Heart right ventricle (tissue), 16 donors: ENCODE measurements around the gene ARHGEF4. TPM values are rescaled to one million over a fixed set of nuclear protein-coding genes. Genes with fewer than 3 reads are reported as not detected.

Experiments
- ATAC-seq, 8 donors: fragments of 200-7000 bp; cut with Tn5 transposase; one replicate each; pipeline ENCODE4 v1.9.1; 2020; ENCODE audit warnings: mild to moderate bottlenecking in 8 of 8, moderate library complexity in 8 of 8, moderate number of reproducible peaks in 1 of 8
- DNase-seq, 2 donors: peaks; one replicate each; pipeline ENCODE4 v3.0.0-alpha.2; 2020
- H3K27ac ChIP-seq, 10 donors: fragments of 200-600 bp; sonication (generic) in 2 of 10; one replicate each; pipeline versions ENCODE4 v1.5.0 to v1.8.0; 2020 to 2022; ENCODE audit warnings: mild to moderate bottlenecking in 3 of 10
- H3K27me3 ChIP-seq, 7 donors: fragments of 200-600 bp; one replicate each; pipeline ENCODE4 v1.8.0; 2021 to 2022; ENCODE audit warnings: mild to moderate bottlenecking in 2 of 7
- H3K36me3 ChIP-seq, 9 donors: fragments of 200-600 bp; sonication (generic) in 1 of 9; one replicate each; pipeline versions ENCODE4 v1.5.0 to v1.8.0; 2020 to 2022; ENCODE audit warnings: mild to moderate bottlenecking in 2 of 9
- H3K4me1 ChIP-seq, 9 donors: fragments of 200-600 bp; sonication (generic) in 1 of 9; one replicate each; pipeline versions ENCODE4 v1.5.0 to v1.8.0; 2020 to 2022; ENCODE audit warnings: mild to moderate bottlenecking in 4 of 9
- H3K4me3 ChIP-seq, 10 donors: fragments of 200-600 bp; sonication (generic) in 2 of 10; one replicate each; pipeline versions ENCODE4 v1.5.0 to v1.8.0; 2020 to 2022; ENCODE audit warnings: mild to moderate bottlenecking in 7 of 10, moderate library complexity in 2 of 10
- H3K9me3 ChIP-seq, 11 donors: fragments of 200-600 bp in 10 of 11; sonication (generic) in 2 of 11; one replicate each; pipeline versions ENCODE4 v1.5.0 to v1.8.0; 2013 to 2022; ENCODE audit warnings: mild to moderate bottlenecking in 2 of 11, control low read depth in 1 of 11, moderate library complexity in 1 of 11
- CTCF ChIP-seq, 9 donors: fragments of 200-600 bp; sonication (generic) in 2 of 9; IDR thresholded peaks; one replicate each; pipeline versions ENCODE4 v1.5.0 to v1.8.0; 2021 to 2022; ENCODE audit warnings: antibody characterized with exemption in 9 of 9, mild to moderate bottlenecking in 5 of 9, moderate library complexity in 1 of 9
- WGBS, 2 donors: extraction: QIAGEN DNeasy Blood & Tissue Kit; methylation state at CpG; one replicate each; pipeline ENCODE4 v1.1.7; 2013; ENCODE audit warnings: inconsistent platforms in 1 of 2; 5-methylcytosine and 5-hydroxymethylcytosine counted together
- intact Hi-C, 10 donors: fragments of 100-400 bp; cut with DNase I; formaldehyde crosslinking; loops; one replicate each; pipeline versions ENCODE4 v1.11.1 to v1.14.2; 2022
- polyA plus RNA-seq, 2 donors: library from polyadenylated mRNA; stranded (reverse); fragments of 200-250 nt; gene quantifications; one replicate each; pipeline ENCODE4 v1.2.3, GENCODE V29; 2013
- total RNA-seq, 10 donors: library from RNA; stranded (reverse); fragmentation: NEBNext Ultra II Directional in 3 of 10; extraction: Animal tissue kit (Norgen Biotek cat#: 25700) in 3 of 10; gene quantifications; one replicate each; pipeline versions ENCODE4 v1.2.1 to v1.2.4, GENCODE V29; 2021 to 2023
- donor health status: Arrhythmogenic right ventricular cardiomyopathy.
- donor health status: ischemic (EF 13 %, LVEDD 7.1; RV severe dilation, severe dysfunction).
- donor health status: healthy with polysubstance abuse.
- donor health status: DM: no; HTN: yes; CAD: no.
- donor health status: DM: no; HTN: no; CAD: no.
- donor health status: ischemic (EF 25% LVEDD 6.9; RV normal size, moderate dysfunction).
- donor health status: ischemic (EF 25% LVEDD 5.7; RV mildly dilated, moderate dysfunction).
- donor health status: healthy.
- donor health status: DM: yes; HTN: yes; CAD: no.
- donor health status: Ischemic cardiomyopathy.
- donor health status: ischemic (EF 35%, LVEDD 5.7; RV mildly dilated, moderate dysfunction).
- donor health status: nonischemic (EF 11% LVEDD 7.7; RV severe dilation, severe dysfunction).
- donor health status: DM: yes; HTN: yes; CAD: no.
- donor health status: PGD.
- donor health status: ischemic (EF 29% LVEDD 5.4; RV normal size, mild dysfunction).
- donor health status: nonischemic (EF 23%, LVEDD 6.1; RV moderate dilation, normal function).

ARHGEF4 gene
- total and polyA plus RNA-seq, 12 donors, result 0.67 to 6.5 (median 3.4) TPM

DNA sequence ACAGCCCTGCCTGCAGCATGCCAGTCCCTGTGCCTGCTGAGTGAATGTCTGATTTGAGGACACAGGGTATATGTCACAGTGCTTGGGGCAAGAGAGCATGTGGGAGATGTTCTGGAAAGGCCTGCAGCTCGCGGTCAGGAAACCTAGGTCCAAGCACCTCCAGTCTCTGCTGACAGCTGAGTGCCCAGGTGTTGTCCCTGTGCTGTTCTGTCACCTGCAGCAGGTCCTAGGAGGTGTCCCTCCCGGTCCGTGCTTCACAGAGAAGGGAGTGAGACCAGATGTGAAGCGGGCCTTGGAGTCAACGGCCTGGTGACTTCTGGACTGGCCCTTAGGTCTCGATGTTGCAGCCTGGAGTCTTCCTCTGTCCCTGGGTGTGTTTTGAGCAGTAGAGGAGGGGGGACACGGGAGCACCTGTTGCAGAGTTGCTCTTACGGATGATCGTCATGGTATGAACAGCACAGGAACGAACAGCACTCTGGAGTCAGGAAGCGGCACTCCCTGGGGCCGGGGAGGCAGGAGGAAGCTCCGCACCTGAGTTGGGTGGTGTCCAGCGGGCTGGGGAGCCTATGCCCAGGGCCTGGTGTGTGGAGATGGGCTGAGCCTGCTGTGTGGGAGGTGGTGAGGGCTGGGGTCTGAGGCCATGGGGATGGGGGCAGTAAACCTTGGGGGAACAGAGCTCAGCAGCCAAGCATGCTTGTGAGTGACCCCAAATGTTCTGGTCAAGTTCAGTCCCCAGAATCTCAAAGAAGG lies 21.6 kb upstream of the ARHGEF4 start:
- DNase-seq (no peak), ATAC-seq (no peak)
- Histone ChIP-seq H3K9me3 (no peaks in the 10 kb centered on the region), H3K4me1 (peaks cover 0 to 4% (median 0%) of the 10 kb centered on the region in 9 donors), H3K36me3 (no peaks in the 10 kb centered on the region), H3K4me3 (no peak overlapping the region), H3K27me3 (peaks cover 0 to 29% (median 7%) of the 10 kb centered on the region in 7 donors), H3K27ac (no peak overlapping the region)
- intact Hi-C loops, result loop anchor here in 1 of 10 donors (5.0 kb wide), 1 partner anchor 52 kb away; no protein-coding TSS in a partner anchor
- 84% methylated on average over 15 of the region's 15 CpGs for WGBS, 2 donors
- TF ChIP-seq CTCF (IDR thresholded peaks at IDR 0.05), result no peak

DNA sequence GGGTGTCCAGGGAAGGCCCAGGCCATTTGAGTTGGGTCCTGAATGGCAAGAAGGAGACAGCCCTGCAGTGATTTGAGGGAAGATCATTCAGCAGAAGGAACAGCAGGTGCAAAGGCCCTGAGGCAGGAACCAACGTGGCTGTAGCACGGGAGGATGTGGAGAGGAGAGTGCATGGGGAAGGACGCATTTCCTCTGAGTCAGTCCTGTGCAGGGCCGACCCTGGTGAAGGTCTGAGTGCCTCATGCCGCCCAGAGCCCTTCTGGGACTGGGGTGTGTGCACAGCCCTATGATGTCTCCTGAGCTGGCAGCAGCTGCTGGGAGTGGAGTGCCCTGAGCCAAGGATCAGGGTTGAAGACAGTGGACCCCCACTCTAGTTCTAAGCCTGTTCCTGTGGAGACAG lies 17.9 kb upstream of the ARHGEF4 start:
- intact Hi-C loops, result loop anchor here in 1 of 10 donors (5.0 kb wide), 1 partner anchor 48 kb away; no protein-coding TSS in a partner anchor
- no peak for TF ChIP-seq CTCF (IDR thresholded peaks at IDR 0.05)
- H3K27ac ChIP-seq, result no peak overlapping the region
- peaks cover 0 to 10% (median 3%) of the 10 kb centered on the region in 9 donors for H3K4me1 ChIP-seq
- ATAC-seq (no peak), DNase-seq (no peak)
- WGBS, 2 donors, result 73 to 78% methylated on average over 5 of the region's 5 CpGs
- H3K4me3 ChIP-seq, result no peak overlapping the region
- peaks cover 0 to 23% (median 7%) of the 10 kb centered on the region in 7 donors for H3K27me3 ChIP-seq
- H3K36me3 ChIP-seq, result no peaks in the 10 kb centered on the region
- H3K9me3 ChIP-seq, result no peaks in the 10 kb centered on the region

DNA sequence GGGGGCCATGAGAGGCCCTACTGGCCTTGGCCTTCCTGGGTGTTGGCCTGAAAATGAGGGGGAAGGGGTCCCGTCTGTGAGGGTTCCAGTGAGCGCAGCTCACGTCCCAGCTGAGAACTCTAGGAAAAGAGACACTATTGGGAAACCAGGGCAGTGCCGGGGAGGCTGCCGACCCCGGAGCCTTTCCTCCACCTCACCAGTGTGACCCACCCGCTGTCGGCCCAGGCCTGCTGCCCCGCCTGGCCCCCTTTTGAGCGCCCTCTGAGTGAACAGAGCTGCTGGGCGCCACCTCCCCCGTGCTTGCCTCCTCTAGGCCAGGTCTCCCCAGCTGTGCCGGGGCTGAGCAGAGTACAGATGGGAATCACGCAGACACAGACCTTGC lies 17.5 kb upstream of the ARHGEF4 start:
- no peaks in the 10 kb centered on the region for H3K9me3 ChIP-seq
- TF ChIP-seq CTCF (IDR thresholded peaks at IDR 0.05), result no peak
- ATAC-seq (peak in 1 of 8 donors; percentile 36), DNase-seq (no peak)
- 76 to 81% methylated on average over 14 of the region's 14 CpGs for WGBS, 2 donors
- no peak overlapping the region for H3K4me3 ChIP-seq
- H3K4me1 ChIP-seq, result peaks cover 0 to 10% (median 4%) of the 10 kb centered on the region in 9 donors
- H3K36me3 ChIP-seq, result no peaks in the 10 kb centered on the region
- H3K27me3 ChIP-seq, result peaks cover 0 to 23% (median 7%) of the 10 kb centered on the region in 7 donors
- intact Hi-C loops, result loop anchor here in 1 of 10 donors (5.0 kb wide), 1 partner anchor 48 kb away; no protein-coding TSS in a partner anchor
- no peak overlapping the region for H3K27ac ChIP-seq

- TF ChIP-seq CTCF (IDR thresholded peaks at IDR 0.05), result no peak
- peak overlapping the region in 6 of 10 donors; percentile 8 to 69 (median 40) for H3K27ac ChIP-seq
- DNase-seq (no peak), ATAC-seq (peak in 7 of 8 donors; percentile 35 to 81 (median 58))
- WGBS, 2 donors, result 28 to 32% methylated on average over 12 of the region's 12 CpGs
- peaks cover 0 to 23% (median 7%) of the 10 kb centered on the region in 7 donors for H3K27me3 ChIP-seq
- H3K4me1 ChIP-seq, result peaks cover 0 to 10% (median 4%) of the 10 kb centered on the region in 9 donors
- no peaks in the 10 kb centered on the region for H3K36me3 ChIP-seq
- no peaks in the 10 kb centered on the region for H3K9me3 ChIP-seq
- peak overlapping the region in 1 of 10 donors; percentile 10 for H3K4me3 ChIP-seq
- intact Hi-C loops, result loop anchor here in 1 of 10 donors (5.0 kb wide), 1 partner anchor 48 kb away; no protein-coding TSS in a partner anchor
These were observed 17.0 kb upstream of the ARHGEF4 start for GRCh38 chr2:130819608-130820278.
